Measurements from ENCODE around the gene LARP7.

DNA sequence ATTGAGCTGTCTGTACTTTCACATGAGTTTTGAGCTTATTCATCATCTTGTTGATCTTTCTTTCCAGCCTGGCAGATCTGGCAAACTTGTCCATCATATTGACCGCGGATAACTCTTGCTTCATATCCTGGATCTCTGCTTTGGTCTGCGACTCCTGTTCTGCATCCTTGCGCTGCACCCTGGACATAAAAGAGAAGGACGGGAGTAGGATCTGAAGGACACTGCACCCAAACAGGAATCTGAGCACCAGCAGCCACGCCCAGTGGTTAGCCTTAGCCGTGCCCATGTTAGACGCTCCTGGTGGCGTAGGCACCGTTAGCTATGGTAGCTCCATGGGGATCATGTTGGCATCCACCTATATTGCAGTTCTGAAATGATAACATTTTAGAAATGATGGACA, 56.6 kb downstream of the LARP7 start:
- TF ChIP-seq, protein P1, sequence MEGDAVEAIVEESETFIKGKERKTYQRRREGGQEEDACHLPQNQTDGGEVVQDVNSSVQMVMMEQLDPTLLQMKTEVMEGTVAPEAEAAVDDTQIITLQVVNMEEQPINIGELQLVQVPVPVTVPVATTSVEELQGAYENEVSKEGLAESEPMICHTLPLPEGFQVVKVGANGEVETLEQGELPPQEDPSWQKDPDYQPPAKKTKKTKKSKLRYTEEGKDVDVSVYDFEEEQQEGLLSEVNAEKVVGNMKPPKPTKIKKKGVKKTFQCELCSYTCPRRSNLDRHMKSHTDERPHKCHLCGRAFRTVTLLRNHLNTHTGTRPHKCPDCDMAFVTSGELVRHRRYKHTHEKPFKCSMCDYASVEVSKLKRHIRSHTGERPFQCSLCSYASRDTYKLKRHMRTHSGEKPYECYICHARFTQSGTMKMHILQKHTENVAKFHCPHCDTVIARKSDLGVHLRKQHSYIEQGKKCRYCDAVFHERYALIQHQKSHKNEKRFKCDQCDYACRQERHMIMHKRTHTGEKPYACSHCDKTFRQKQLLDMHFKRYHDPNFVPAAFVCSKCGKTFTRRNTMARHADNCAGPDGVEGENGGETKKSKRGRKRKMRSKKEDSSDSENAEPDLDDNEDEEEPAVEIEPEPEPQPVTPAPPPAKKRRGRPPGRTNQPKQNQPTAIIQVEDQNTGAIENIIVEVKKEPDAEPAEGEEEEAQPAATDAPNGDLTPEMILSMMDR (IDR thresholded peaks at IDR 0.05), result no peak
- no peak for TF ChIP-seq ZFX (IDR thresholded peaks at IDR 0.05; ENCODE audit: borderline replicate concordance)
